Fibroblast of pulmonary artery (primary cell): Measurements from ENCODE around the gene TNNI3K.

ENCODE experiments used
- DNase-seq: peaks from one replicate; pipeline ENCODE4 v3.0.0-alpha.2; 2010; ENCODE audit warnings: low read depth
- H3K4me3 ChIP-seq: replicated peaks from 2 replicates; pipeline ENCODE4 v1.5.1; 2011; ENCODE audit warnings: low read depth, mild to moderate bottlenecking, control low read depth, low read length, moderate library complexity
- CTCF ChIP-seq: IDR thresholded peaks from 2 replicates; pipeline ENCODE4 v1.5.1; 2011; ENCODE audit warnings: mild to moderate bottlenecking, control low read depth, low read length, inconsistent platforms; ENCODE audit errors: missing control alignments

TNNI3K gene

GRCh38 chr1:74427681-74428080, 192.5 kb downstream of the TNNI3K start:
- H3K4me3 ChIP-seq = no peak overlapping the region
- no peak for TF ChIP-seq CTCF
- no peak for DNase-seq

GRCh38 chr1:74429580-74429979, 194.4 kb downstream of the TNNI3K start:
- no peak for DNase-seq
- no peak overlapping the region for H3K4me3 ChIP-seq
- no peak for TF ChIP-seq CTCF

- DNase-seq = no peak
- H3K4me3 ChIP-seq = no peak overlapping the region
- TF ChIP-seq CTCF = no peak
Observed at GRCh38 chr1:74430342-74430934, 195.3 kb downstream of the TNNI3K start.

- no peak for DNase-seq
- TF ChIP-seq CTCF = no peak
Observed at GRCh38 chr1:74431531-74431930, 196.3 kb downstream of the TNNI3K start.

GRCh38 chr1:74432325-74432724, 197.1 kb downstream of the TNNI3K start:
- no peak for TF ChIP-seq CTCF
- no peak for DNase-seq
- no peak overlapping the region for H3K4me3 ChIP-seq

More at GRCh38 chr1:74431531-74431930, 196.3 kb downstream of the TNNI3K start:
- H3K4me3 ChIP-seq = no peak overlapping the region

GRCh38 chr1:74434321-74434720, 199.1 kb downstream of the TNNI3K start:
- no peak for TF ChIP-seq CTCF
- no peak overlapping the region for H3K4me3 ChIP-seq
- DNase-seq = no peak

GRCh38 chr1:74436078-74436477, 200.9 kb downstream of the TNNI3K start:
- TF ChIP-seq CTCF = no peak
- H3K4me3 ChIP-seq = no peak overlapping the region

More at GRCh38 chr1:74436078-74436477, 200.9 kb downstream of the TNNI3K start:
- DNase-seq = no peak
